Neural progenitor cell (in vitro differentiated cells): ENCODE results near the gene DUOXA2. TPM values are rescaled to one million over a fixed set of nuclear protein-coding genes. Genes with fewer than 3 reads are reported as not detected.

Experiments used
- DNase-seq: peaks from one replicate; pipeline ENCODE4 v3.0.0-alpha.2; 2016; ENCODE audit warnings: low spot score
- H2AFZ ChIP-seq: fragments of 200-600 bp; sonication (generic); replicated peaks from 2 replicates; pipeline ENCODE4 v1.6.1; 2016; ENCODE audit warnings: antibody characterized with exemption
- H3F3A ChIP-seq: fragments of 200-600 bp; sonication (generic); 2 replicates; pipeline ENCODE4 v1.6.1; 2016; ENCODE audit warnings: antibody characterized with exemption, low read depth
- H3K27ac ChIP-seq: fragments of 200-600 bp; sonication (generic); 2 replicates; pipeline ENCODE4 v1.5.1; 2016; ENCODE audit warnings: mild to moderate bottlenecking
- H3K27me3 ChIP-seq: fragments of 200-600 bp; sonication (generic); 2 replicates; pipeline ENCODE4 v1.6.1; 2016; ENCODE audit warnings: mild to moderate bottlenecking, moderate library complexity
- H3K36me3 ChIP-seq: fragments of 200-600 bp; sonication (generic); 2 replicates; pipeline ENCODE4 v1.5.1; 2016
- H3K4me1 ChIP-seq: fragments of 200-600 bp; sonication (generic); 2 replicates; pipeline ENCODE4 v1.6.1; 2016; ENCODE audit warnings: mixed run types
- H3K4me2 ChIP-seq: fragments of 200-600 bp; sonication (generic); 2 replicates; pipeline ENCODE4 v1.6.1; 2016
- H3K4me3 ChIP-seq: fragments of 200-600 bp; sonication (generic); 2 replicates; pipeline ENCODE4 v1.5.1; 2016
- H3K79me2 ChIP-seq: fragments of 200-600 bp; sonication (generic); 2 replicates; pipeline ENCODE4 v1.6.1; 2016; ENCODE audit warnings: low read depth
- H3K9ac ChIP-seq: fragments of 200-600 bp; sonication (generic); 2 replicates; pipeline ENCODE4 v1.6.1; 2016
- H3K9me3 ChIP-seq: fragments of 200-600 bp; sonication (generic); 2 replicates; pipeline ENCODE4 v1.5.1; 2016; ENCODE audit warnings: low read depth
- H4K20me1 ChIP-seq: fragments of 200-600 bp; sonication (generic); 2 replicates; pipeline ENCODE4 v1.6.1; 2016; ENCODE audit warnings: low read depth
- H3K27ac Mint-ChIP-seq: 3 replicates; pipeline ENCODE4 v1.8.0; 2021; ENCODE audit warnings: mixed read lengths
- H3K27me3 Mint-ChIP-seq: 2 replicates; pipeline ENCODE4 v1.8.0; 2022; ENCODE audit warnings: low read depth, mild to moderate bottlenecking, inconsistent platforms, moderate library complexity, mixed read lengths; ENCODE audit not compliant: insufficient read depth
- H3K36me3 Mint-ChIP-seq: 3 replicates; pipeline ENCODE4 v1.8.0; 2021; ENCODE audit warnings: mixed read lengths
- H3K4me1 Mint-ChIP-seq: 3 replicates; pipeline ENCODE4 v1.8.0; 2021; ENCODE audit warnings: mixed read lengths
- H3K4me3 Mint-ChIP-seq: 3 replicates; pipeline ENCODE4 v1.8.0; 2021; ENCODE audit warnings: mild to moderate bottlenecking, moderate library complexity, mixed read lengths
- H3K9me3 Mint-ChIP-seq: 3 replicates; pipeline ENCODE4 v1.8.0; 2020; ENCODE audit warnings: mixed read lengths
- EZH2 ChIP-seq: fragments of 200-600 bp; sonication (generic); IDR thresholded peaks from 2 replicates; pipeline ENCODE4 v1.6.1; 2017; ENCODE audit warnings: antibody characterized with exemption, mild to moderate bottlenecking, moderate library complexity
- EZH2phosphoT487 ChIP-seq: fragments of 200-600 bp; sonication (generic); IDR thresholded peaks from 2 replicates; pipeline ENCODE4 v1.6.1; 2017; ENCODE audit warnings: antibody characterized with exemption
- total RNA-seq: library from RNA; depleted of rRNA; stranded (reverse); fragments of >200 nt; gene quantifications from 2 replicates; pipeline ENCODE4 v1.2.3, GENCODE V29; 2015; ENCODE audit warnings: low replicate concordance
- TF ChIP-seq, protein P1 (sequence below): fragments of 200-600 bp; sonication (generic); IDR thresholded peaks from 2 replicates; pipeline ENCODE4 v1.5.1; 2017; ENCODE audit warnings: antibody characterized with exemption, mild to moderate bottlenecking

DUOXA2 gene
- total RNA-seq, 1 donor from 2014 or later, result not detected

DNA sequence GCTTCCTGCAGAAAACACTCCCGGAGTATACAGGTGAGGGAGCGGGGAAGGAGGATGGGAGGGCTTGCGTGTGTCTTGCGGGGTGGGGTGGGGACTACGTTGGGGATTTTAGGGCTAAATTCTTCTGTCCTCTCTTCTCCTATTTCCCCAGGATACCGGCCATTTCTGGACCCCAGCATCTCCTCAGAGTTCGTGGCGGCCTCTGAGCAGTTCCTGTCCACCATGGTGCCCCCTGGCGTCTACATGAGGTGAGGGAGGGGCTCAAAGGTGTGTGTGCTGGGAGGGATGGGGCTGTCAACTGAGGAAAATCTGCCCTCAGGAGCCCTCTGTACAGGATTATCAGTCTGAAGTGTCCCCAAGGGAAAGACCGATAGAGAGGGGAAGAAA is 22.2 kb downstream of the DUOXA2 start:
- Histone ChIP-seq H3K9me3 (no peaks in the 10 kb centered on the region), H3F3A (no peaks in the 10 kb centered on the region), H3K36me3 (no peaks in the 10 kb centered on the region), H3K79me2 (no peaks in the 10 kb centered on the region), H3K4me2 (peak overlapping the region; percentile 15), H4K20me1 (no peaks in the 10 kb centered on the region), H3K9ac (no peak overlapping the region), H2AFZ (no peak overlapping the region), H3K4me1 (no peaks in the 10 kb centered on the region), H3K4me3 (no peak overlapping the region), H3K27me3 (peaks cover 62% of the 10 kb centered on the region), H3K27ac (no peak overlapping the region)
- DNase-seq, result peak; percentile 57
- no peak for TF ChIP-seq EZH2phosphoT487
- TF ChIP-seq, protein P1, sequence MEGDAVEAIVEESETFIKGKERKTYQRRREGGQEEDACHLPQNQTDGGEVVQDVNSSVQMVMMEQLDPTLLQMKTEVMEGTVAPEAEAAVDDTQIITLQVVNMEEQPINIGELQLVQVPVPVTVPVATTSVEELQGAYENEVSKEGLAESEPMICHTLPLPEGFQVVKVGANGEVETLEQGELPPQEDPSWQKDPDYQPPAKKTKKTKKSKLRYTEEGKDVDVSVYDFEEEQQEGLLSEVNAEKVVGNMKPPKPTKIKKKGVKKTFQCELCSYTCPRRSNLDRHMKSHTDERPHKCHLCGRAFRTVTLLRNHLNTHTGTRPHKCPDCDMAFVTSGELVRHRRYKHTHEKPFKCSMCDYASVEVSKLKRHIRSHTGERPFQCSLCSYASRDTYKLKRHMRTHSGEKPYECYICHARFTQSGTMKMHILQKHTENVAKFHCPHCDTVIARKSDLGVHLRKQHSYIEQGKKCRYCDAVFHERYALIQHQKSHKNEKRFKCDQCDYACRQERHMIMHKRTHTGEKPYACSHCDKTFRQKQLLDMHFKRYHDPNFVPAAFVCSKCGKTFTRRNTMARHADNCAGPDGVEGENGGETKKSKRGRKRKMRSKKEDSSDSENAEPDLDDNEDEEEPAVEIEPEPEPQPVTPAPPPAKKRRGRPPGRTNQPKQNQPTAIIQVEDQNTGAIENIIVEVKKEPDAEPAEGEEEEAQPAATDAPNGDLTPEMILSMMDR, result peak; percentile 50
- H3K4me1 Mint-ChIP-seq, result peaks cover 4% of the 10 kb centered on the region
- H3K27ac Mint-ChIP-seq, result no peak overlapping the region
- H3K27me3 Mint-ChIP-seq, result peaks cover 43% of the 10 kb centered on the region
- peaks cover 2% of the 10 kb centered on the region for H3K36me3 Mint-ChIP-seq
- H3K9me3 Mint-ChIP-seq, result peaks cover 4% of the 10 kb centered on the region
- no peak overlapping the region for H3K4me3 Mint-ChIP-seq

DNA sequence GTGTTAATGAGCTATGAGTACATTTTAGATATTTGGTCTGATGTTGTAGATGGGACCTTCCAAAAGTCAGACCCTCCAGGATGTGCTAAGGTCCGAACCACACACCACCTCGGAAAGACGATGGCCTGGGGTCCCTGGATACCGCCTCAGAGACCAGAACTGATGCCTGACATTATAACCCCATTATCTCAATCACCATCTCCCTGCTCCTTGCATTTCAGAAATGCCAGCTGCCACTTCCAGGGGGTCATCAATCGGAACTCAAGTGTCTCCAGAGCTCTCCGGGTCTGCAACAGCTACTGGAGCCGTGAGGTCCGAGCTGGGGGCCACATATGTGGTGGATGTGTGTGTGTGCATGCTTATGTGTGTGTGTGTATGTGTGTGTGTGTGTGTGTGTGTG is 23.6 kb downstream of the DUOXA2 start:
- H3K27ac ChIP-seq, result no peak overlapping the region
- Mint-ChIP-seq H3K36me3 (peaks cover 2% of the 10 kb centered on the region), H3K4me3 (peak overlapping the region; percentile 59), H3K27me3 (peaks cover 33% of the 10 kb centered on the region), H3K9me3 (peaks cover 4% of the 10 kb centered on the region), H3K27ac (no peak overlapping the region), H3K4me1 (peaks cover 4% of the 10 kb centered on the region)
- no peak overlapping the region for H3K4me2 ChIP-seq
- H2AFZ ChIP-seq, result no peak overlapping the region
- H3K36me3 ChIP-seq, result no peaks in the 10 kb centered on the region
- H3K27me3 ChIP-seq, result peaks cover 48% of the 10 kb centered on the region
- H3K9me3 ChIP-seq, result no peaks in the 10 kb centered on the region
- no peak for DNase-seq
- H4K20me1 ChIP-seq, result no peaks in the 10 kb centered on the region
- H3K79me2 ChIP-seq, result no peaks in the 10 kb centered on the region
- no peak overlapping the region for H3K9ac ChIP-seq
- H3K4me1 ChIP-seq, result no peaks in the 10 kb centered on the region
- no peaks in the 10 kb centered on the region for H3F3A ChIP-seq
- no peak for TF ChIP-seq EZH2phosphoT487
- TF ChIP-seq EZH2, result no peak
- TF ChIP-seq, protein P1, result no peak
- no peak overlapping the region for H3K4me3 ChIP-seq

DNA sequence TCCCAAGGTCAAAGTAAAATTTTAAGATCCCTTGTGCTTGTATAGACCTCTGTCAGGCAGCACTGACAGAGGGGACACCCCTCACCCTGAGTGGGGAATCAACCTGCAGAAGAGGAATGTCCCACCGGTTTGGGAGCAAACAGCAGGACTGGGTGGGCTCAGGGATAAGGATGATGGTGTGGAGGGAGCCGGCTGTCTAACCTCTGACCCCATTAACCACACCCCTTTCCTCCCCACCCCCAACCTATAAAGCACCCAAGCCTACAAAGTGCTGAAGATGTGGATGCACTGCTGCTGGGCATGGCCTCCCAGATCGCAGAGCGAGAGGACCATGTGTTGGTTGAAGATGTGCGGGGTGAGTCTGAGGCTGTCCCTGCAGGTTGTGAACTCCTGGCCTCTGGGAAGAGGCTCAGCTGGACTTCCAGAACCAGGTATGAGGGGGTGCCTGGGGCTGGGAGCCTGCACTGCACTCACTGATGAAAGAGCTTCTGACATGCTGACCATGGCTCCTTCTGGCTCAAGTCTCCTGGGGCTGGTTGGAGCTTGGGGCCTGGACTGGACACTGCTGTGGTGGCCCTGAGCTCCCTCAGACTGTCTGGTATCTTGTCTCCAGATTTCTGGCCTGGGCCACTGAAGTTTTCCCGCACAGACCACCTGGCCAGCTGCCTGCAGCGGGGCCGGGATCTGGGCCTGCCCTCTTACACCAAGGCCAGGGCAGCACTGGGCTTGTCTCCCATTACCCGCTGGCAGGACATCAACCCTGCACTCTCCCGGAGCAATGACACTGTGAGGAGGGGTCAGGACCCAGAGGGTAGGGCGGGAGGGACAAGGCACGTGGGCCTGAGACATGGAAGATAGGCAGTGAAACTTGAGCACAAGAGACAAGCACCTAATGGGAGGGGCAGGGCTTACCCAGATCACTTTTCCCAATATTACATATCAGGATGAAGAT is 25.0 kb downstream of the DUOXA2 start:
- DNase-seq, result no peak
- H3K27ac ChIP-seq, result no peak overlapping the region

More for the DNA sequence above, 25.0 kb downstream of the DUOXA2 start:
- Mint-ChIP-seq H3K27ac (no peak overlapping the region), H3K9me3 (peaks cover 4% of the 10 kb centered on the region), H3K4me1 (peaks cover 4% of the 10 kb centered on the region), H3K36me3 (peaks cover 2% of the 10 kb centered on the region), H3K27me3 (peaks cover 19% of the 10 kb centered on the region), H3K4me3 (no peak overlapping the region)
- Histone ChIP-seq H3K36me3 (no peaks in the 10 kb centered on the region), H3K9ac (no peak overlapping the region), H3F3A (no peaks in the 10 kb centered on the region), H3K4me3 (no peak overlapping the region), H4K20me1 (no peaks in the 10 kb centered on the region), H2AFZ (no peak overlapping the region), H3K27me3 (peaks cover 35% of the 10 kb centered on the region), H3K4me2 (no peak overlapping the region), H3K4me1 (no peaks in the 10 kb centered on the region), H3K9me3 (no peaks in the 10 kb centered on the region), H3K79me2 (no peaks in the 10 kb centered on the region)
- TF ChIP-seq EZH2 (no peak), EZH2phosphoT487 (no peak)
- TF ChIP-seq, protein P1, result no peak
